A673 (cell line): ENCODE measurements around the gene XPNPEP3. TPM values are rescaled to one million over a fixed set of nuclear protein-coding genes. Genes with fewer than 3 reads are reported as not detected.

Experiments used
- BruUV-seq: library from RNA; stranded (reverse); fragments of 400-500 nt; replicated peaks from 2 replicates; lab custom pipeline; 2021; lab: Mats Ljungman, UMichigan
- CTCF ChIA-PET: fragments of 300-600 bp; sonication (Branson Sonifier 250); formaldehyde crosslinking; loops from one replicate; lab custom pipeline; 2022; ENCODE audit warnings: antibody characterized with exemption; lab: Charles Lee
- POLR2A ChIA-PET: fragments of 300-600 bp; sonication (Branson Sonifier 250); formaldehyde crosslinking; loops from one replicate; lab custom pipeline; 2022; ENCODE audit warnings: antibody characterized with exemption; ENCODE audit not compliant: low non-redundant PET; lab: Charles Lee
- DNase-seq: peaks from one replicate; pipeline ENCODE4 v3.0.0-alpha.2; 2015; ENCODE audit warnings: low spot score
- H3K27ac ChIP-seq: fragments of 200-600 bp; sonication (generic); 2 replicates; pipeline ENCODE4 v1.5.1; 2016; ENCODE audit warnings: mixed run types, low read depth, mild to moderate bottlenecking, mixed read lengths, antibody characterized with exemption, low read length; ENCODE audit not compliant: poor library complexity, severe bottlenecking
- H3K27me3 ChIP-seq: fragments of 200-600 bp; sonication (generic); replicated peaks from 2 replicates; pipeline ENCODE4 v1.6.1; 2017; ENCODE audit warnings: mixed run types, low read depth, mild to moderate bottlenecking, mixed read lengths, antibody characterized with exemption, low read length; ENCODE audit not compliant: insufficient read depth, poor library complexity
- H3K36me3 ChIP-seq: fragments of 200-600 bp; sonication (generic); 2 replicates; pipeline ENCODE4 v1.6.1; 2016; ENCODE audit warnings: mixed run types, mild to moderate bottlenecking, mixed read lengths, antibody characterized with exemption, low read length; ENCODE audit not compliant: insufficient read depth, poor library complexity, severe bottlenecking
- H3K4me1 ChIP-seq: fragments of 200-600 bp; sonication (generic); 2 replicates; pipeline ENCODE4 v1.6.1; 2017; ENCODE audit warnings: mixed run types, mild to moderate bottlenecking, mixed read lengths, antibody characterized with exemption, low read length; ENCODE audit not compliant: insufficient read depth, poor library complexity, severe bottlenecking
- H3K4me3 ChIP-seq: fragments of 200-600 bp; sonication (generic); 2 replicates; pipeline ENCODE4 v1.5.1; 2016; ENCODE audit warnings: low read depth, mixed run types, mild to moderate bottlenecking, mixed read lengths, low read length; ENCODE audit not compliant: poor library complexity, severe bottlenecking
- H3K9me3 ChIP-seq: fragments of 200-600 bp; sonication (generic); 2 replicates; pipeline ENCODE4 v1.6.1; 2016; ENCODE audit warnings: mixed run types, low read depth, mild to moderate bottlenecking, mixed read lengths, antibody characterized with exemption, low read length; ENCODE audit not compliant: poor library complexity, severe bottlenecking
- EZH2 ChIP-seq: fragments of 200-600 bp; sonication (generic); IDR thresholded peaks from 2 replicates; pipeline ENCODE4 v1.6.1; 2017; ENCODE audit warnings: borderline replicate concordance, low read depth, mild to moderate bottlenecking, mixed read lengths, antibody characterized with exemption, low read length; ENCODE audit not compliant: poor library complexity, severe bottlenecking
- intact Hi-C: fragments of 100-400 bp; cut with micrococcal nuclease; formaldehyde crosslinking; loops from one replicate; pipeline ENCODE4 v1.10.0; 2022; ENCODE audit not compliant: unreplicated experiment
- total RNA-seq: library from RNA; stranded (reverse); gene quantifications from 2 replicates; pipeline ENCODE4 v1.2.3, GENCODE V29; 2021
- TF ChIP-seq, protein P1 (sequence below): fragments of 300-800, 200-600 bp; sonication (generic); conservative IDR thresholded peaks from 2 replicates; pipeline ENCODE4 v1.5.1; 2017; ENCODE audit warnings: low read depth, mild to moderate bottlenecking, antibody characterized with exemption, low read length, moderate library complexity, mixed read lengths

Gene XPNPEP3
- total RNA-seq, 1 experiment from 2014 or later = 31.3 TPM

DNA sequence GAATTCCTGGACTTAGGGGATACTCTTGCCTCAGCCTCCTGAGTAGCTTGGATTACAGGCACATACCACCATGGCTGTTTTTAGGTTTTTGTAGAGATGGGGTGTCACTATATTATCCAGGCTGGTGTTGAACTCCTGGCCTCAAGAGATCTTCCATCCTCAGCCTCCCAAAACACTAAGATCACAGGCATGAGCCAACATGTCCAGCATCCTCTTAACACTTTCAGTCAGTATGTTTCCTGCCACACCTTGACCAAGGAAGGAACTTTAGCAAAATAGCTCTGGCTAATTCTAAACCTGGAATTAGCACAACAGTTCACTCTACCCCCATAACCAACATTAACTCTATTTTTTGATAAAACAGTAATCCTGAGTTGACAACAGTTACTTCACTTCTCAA, 32.2 kb downstream of the XPNPEP3 start:
- Histone ChIP-seq H3K27ac (no peak overlapping the region), H3K36me3 (peaks cover 30% of the 10 kb centered on the region), H3K4me1 (no peaks in the 10 kb centered on the region), H3K27me3 (no peaks in the 10 kb centered on the region), H3K9me3 (no peaks in the 10 kb centered on the region), H3K4me3 (no peak overlapping the region)
- DNase-seq = no peak
- POLR2A ChIA-PET = no interaction called here
- TF ChIP-seq EZH2 = no peak
- TF ChIP-seq, protein P1, sequence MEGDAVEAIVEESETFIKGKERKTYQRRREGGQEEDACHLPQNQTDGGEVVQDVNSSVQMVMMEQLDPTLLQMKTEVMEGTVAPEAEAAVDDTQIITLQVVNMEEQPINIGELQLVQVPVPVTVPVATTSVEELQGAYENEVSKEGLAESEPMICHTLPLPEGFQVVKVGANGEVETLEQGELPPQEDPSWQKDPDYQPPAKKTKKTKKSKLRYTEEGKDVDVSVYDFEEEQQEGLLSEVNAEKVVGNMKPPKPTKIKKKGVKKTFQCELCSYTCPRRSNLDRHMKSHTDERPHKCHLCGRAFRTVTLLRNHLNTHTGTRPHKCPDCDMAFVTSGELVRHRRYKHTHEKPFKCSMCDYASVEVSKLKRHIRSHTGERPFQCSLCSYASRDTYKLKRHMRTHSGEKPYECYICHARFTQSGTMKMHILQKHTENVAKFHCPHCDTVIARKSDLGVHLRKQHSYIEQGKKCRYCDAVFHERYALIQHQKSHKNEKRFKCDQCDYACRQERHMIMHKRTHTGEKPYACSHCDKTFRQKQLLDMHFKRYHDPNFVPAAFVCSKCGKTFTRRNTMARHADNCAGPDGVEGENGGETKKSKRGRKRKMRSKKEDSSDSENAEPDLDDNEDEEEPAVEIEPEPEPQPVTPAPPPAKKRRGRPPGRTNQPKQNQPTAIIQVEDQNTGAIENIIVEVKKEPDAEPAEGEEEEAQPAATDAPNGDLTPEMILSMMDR = no peak
- CTCF ChIA-PET = no interaction called here
- no TSS peak for BruUV-seq
- intact Hi-C loops = no loop called here

DNA sequence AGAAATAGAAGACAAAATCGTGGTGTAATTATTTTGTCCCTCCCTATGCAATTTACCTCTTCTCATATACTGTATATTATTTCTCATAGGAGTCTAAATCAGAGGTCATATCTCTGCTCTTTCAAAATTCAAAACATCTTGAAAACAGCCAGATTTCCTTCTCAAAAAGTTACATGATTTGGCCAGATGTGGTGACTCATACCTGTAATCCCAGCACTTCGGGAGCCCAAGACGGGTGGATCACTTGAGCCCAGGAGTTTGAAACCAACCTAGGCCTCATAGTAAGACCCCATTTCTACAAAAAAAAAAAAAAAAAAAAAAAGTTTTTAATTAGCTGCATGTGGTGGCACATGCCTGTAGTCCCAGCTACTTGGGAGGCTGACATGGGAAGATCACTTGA, 33.9 kb downstream of the XPNPEP3 start:
- ChIA-PET CTCF (no interaction called here), POLR2A (no interaction called here)
- TF ChIP-seq, protein P1 = no peak
- no peak for TF ChIP-seq EZH2

DNA sequence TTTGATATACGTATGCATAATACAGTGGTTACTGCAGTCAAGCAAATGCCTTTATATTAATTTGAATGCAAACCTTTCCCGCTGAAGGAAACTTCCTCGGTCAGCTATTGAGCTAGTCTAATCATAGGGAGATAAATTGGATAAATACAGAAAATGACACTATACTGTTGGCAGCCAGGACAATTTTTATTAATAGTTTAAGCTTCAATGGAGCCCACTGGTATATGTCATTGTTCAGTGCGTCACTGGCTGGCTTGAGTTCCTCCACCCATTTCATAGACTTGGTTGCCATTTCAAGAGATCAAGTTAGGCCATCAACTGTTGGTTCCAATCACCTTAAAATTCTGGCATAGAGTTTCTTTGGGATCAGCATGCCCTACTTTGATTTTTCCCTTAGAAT, 37.5 kb downstream of the XPNPEP3 start:
- Histone ChIP-seq H3K4me1 (peaks cover 5% of the 10 kb centered on the region), H3K9me3 (no peaks in the 10 kb centered on the region), H3K27ac (no peak overlapping the region), H3K27me3 (no peaks in the 10 kb centered on the region), H3K4me3 (no peak overlapping the region), H3K36me3 (peaks cover 3% of the 10 kb centered on the region)
- ChIA-PET POLR2A (no interaction called here), CTCF (no interaction called here)
- DNase-seq = no peak
- TF ChIP-seq EZH2 = no peak
- TF ChIP-seq, protein P1 = no peak
- intact Hi-C loops = no loop called here
- no TSS peak for BruUV-seq

More for the DNA sequence above, 33.9 kb downstream of the XPNPEP3 start:
- intact Hi-C loops = no loop called here
- Histone ChIP-seq H3K36me3 (peaks cover 29% of the 10 kb centered on the region), H3K27ac (no peak overlapping the region), H3K27me3 (no peaks in the 10 kb centered on the region), H3K4me3 (no peak overlapping the region), H3K9me3 (no peaks in the 10 kb centered on the region), H3K4me1 (no peaks in the 10 kb centered on the region)
- no TSS peak for BruUV-seq
- DNase-seq = no peak
